NCI-H128 (cell line): ENCODE results near the gene FOXL2.
A peak's percentile ranks its signal among the peaks of the same experiment; 100 is the strongest.

Experiments
- DNase-seq: peaks from one replicate; lab custom pipeline; 2025; ENCODE audit not compliant: unreplicated experiment; lab: John Stamatoyannopoulos, UW

Gene FOXL2

GRCh38 chr3:138945709-138946662 lies 951 bp downstream of the FOXL2 start:
- no peak for DNase-seq

GRCh38 chr3:138944929-138945708 lies 1.8 kb downstream of the FOXL2 start:
- peak; percentile 20 for DNase-seq

GRCh38 chr3:138944654-138944928 lies 2.3 kb downstream of the FOXL2 start:
- DNase-seq = no peak

- DNase-seq = no peak
These were observed 2.9 kb downstream of the FOXL2 start for GRCh38 chr3:138943724-138944653.

GRCh38 chr3:138942861-138943623 lies 3.9 kb downstream of the FOXL2 start:
- no peak for DNase-seq

GRCh38 chr3:138942271-138942670 lies 4.7 kb downstream of the FOXL2 start:
- DNase-seq = no peak

GRCh38 chr3:138941259-138941885 lies 5.6 kb downstream of the FOXL2 start:
- DNase-seq = no peak

GRCh38 chr3:138940446-138940845 lies 6.5 kb downstream of the FOXL2 start:
- no peak for DNase-seq

GRCh38 chr3:138939561-138940241 lies 7.2 kb downstream of the FOXL2 start:
- DNase-seq = no peak

GRCh38 chr3:138938877-138939560 lies 7.9 kb downstream of the FOXL2 start:
- DNase-seq = no peak

- DNase-seq = no peak
These were observed 8.7 kb downstream of the FOXL2 start for GRCh38 chr3:138938056-138938876.

- no peak for DNase-seq
These were observed 9.3 kb downstream of the FOXL2 start for GRCh38 chr3:138937690-138938055.

- DNase-seq = no peak
These were observed 9.9 kb downstream of the FOXL2 start for GRCh38 chr3:138936741-138937689.

- peak; percentile 15 for DNase-seq
These were observed 10.8 kb downstream of the FOXL2 start for GRCh38 chr3:138935863-138936740.

GRCh38 chr3:138935505-138935862 lies 11.5 kb downstream of the FOXL2 start:
- no peak for DNase-seq
